Memory B cell (primary cell): ENCODE results near the gene IRF2BP1.
"Not testable (repeated sequence)": the region's sequence is repeated elsewhere in the genome, so short reads cannot be mapped to it uniquely, and the experiment has no call there.

Experiments used
- ATAC-seq: fragments of 150-1000 bp; cut with Tn5 transposase; 2 replicates; pipeline ENCODE4 v1.10.0; 2021; ENCODE audit warnings: low read depth, mild to moderate bottlenecking, moderate library complexity
- DNase-seq, 2 donors: peaks; one replicate each; pipeline ENCODE4 v3.0.0; 2022; ENCODE audit warnings: low spot score in 2 of 2
- H3K27ac Mint-ChIP-seq: one replicate; pipeline ENCODE4 v1.8.0; 2022; ENCODE audit warnings: mild to moderate bottlenecking, moderate library complexity, mixed read lengths
- H3K27me3 Mint-ChIP-seq: one replicate; pipeline ENCODE4 v1.8.0; 2022; ENCODE audit warnings: mixed read lengths
- H3K36me3 Mint-ChIP-seq: one replicate; pipeline ENCODE4 v1.8.0; 2022; ENCODE audit warnings: mild to moderate bottlenecking, mixed read lengths
- H3K4me1 Mint-ChIP-seq: one replicate; pipeline ENCODE4 v1.8.0; 2022; ENCODE audit warnings: mixed read lengths
- H3K4me3 Mint-ChIP-seq: one replicate; pipeline ENCODE4 v1.8.0; 2022; ENCODE audit warnings: mild to moderate bottlenecking, moderate library complexity, mixed read lengths
- H3K9me3 Mint-ChIP-seq: one replicate; pipeline ENCODE4 v1.8.0; 2022; ENCODE audit warnings: mixed read lengths

Gene IRF2BP1

DNA sequence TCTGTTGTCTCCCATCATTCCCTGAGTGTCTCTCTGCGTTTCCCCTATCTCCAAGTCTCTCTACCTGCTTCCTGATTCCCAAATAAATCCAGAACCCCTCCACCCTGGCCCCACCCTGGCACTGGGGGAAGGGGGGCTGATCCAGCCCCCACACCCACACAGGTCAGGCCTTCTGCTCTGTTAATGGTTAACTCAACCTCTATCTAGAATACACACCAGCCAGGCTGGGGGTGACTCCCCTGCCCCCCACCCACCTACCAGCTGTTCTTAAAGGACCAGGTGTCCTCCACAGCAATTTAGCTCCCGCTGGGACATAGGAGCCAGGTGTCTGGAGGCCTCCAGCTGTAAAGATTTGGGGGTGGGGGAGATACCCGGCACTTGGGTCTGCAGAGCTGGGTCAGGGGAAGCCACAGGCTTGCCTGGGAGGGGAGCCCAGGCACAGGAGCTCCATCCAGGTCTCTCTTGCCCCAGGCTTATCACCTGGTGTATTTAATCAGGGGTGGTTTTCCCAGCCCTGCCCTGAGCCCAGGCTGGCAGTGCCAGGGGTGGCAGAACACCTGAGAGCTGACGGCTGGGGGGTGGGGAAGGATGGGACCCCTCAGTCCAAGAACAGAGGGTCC is 3.9 kb downstream of the IRF2BP1 start:
- DNase-seq: no peak
- no peak for ATAC-seq
- H3K27me3 Mint-ChIP-seq: peaks cover 24% of the 10 kb centered on the region
- H3K4me1 Mint-ChIP-seq: peaks cover 14% of the 10 kb centered on the region
- peak overlapping the region; percentile 19 for H3K4me3 Mint-ChIP-seq
- H3K36me3 Mint-ChIP-seq: peaks cover 10% of the 10 kb centered on the region
- no peak overlapping the region for H3K27ac Mint-ChIP-seq
- no peaks in the 10 kb centered on the region for H3K9me3 Mint-ChIP-seq

DNA sequence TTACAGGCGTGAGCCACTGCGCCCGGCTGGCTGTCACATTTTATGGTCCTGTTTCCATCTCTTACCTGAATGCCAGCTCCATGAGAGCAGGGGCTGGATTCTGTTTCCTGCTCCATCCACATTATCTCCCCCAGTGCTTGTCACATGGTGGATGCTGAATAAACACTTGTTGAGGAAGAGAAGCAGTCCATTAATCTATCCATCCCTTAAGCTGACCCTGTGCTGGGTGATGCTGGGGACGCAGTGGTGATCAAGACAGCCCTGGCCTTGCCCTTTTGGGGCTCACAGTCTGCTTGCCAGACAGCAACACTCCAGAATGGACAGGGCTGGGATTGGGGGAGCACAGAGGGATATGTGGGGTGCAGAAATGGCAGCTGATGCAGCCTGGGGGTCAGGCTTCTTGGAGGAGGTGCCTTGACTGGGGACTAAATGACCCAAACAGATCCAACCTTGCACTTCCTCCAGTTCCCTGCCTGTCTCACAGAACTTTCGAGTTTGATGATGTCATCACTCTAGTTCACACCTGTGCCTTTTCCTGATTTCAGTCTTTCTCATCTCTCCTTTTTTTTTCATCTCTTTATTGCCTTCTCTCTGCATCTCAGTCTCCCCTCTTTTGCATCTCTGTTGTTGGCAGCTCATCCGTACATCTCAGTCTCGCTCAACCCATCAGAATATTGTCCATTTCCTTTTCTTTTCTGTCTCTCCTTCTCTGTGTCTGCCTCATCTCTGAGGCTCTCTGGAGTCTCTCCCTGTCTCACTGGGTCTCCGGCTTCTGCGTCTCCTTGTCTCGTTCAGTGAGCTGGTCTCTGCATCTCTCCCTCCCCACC is 4.6 kb downstream of the IRF2BP1 start:
- Mint-ChIP-seq H3K36me3 (peaks cover 10% of the 10 kb centered on the region), H3K27me3 (peaks cover 25% of the 10 kb centered on the region), H3K9me3 (no peaks in the 10 kb centered on the region), H3K27ac (no peak overlapping the region), H3K4me1 (peaks cover 16% of the 10 kb centered on the region), H3K4me3 (no peak overlapping the region)
- DNase-seq (no peak), ATAC-seq (no peak)

DNA sequence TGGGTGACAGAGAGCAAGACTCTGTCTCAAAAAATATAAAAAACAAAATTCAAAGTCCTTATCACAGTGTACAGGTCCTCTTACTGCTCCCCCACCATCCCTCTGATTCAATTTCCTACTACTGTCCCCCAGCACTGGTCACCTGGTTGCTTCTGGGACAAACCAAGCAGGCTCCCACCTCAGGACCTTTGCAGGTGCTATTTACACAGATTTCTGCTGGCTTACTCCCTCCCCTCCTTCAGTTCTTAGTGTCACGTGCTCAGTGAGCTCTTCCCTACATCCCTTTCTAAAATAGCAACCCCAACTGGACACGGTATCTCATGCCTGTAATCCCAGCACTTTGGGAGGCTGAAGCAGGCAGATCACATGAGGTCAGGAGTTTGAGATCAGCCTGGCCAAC is 6.0 kb downstream of the IRF2BP1 start:
- Mint-ChIP-seq H3K9me3 (no peaks in the 10 kb centered on the region), H3K27me3 (peaks cover 34% of the 10 kb centered on the region), H3K27ac (no peak overlapping the region), H3K4me1 (peaks cover 15% of the 10 kb centered on the region), H3K4me3 (no peak overlapping the region), H3K36me3 (peaks cover 10% of the 10 kb centered on the region)
- no peak for DNase-seq
- no peak for ATAC-seq

- Mint-ChIP-seq H3K27me3 (peaks cover 38% of the 10 kb centered on the region), H3K9me3 (no peaks in the 10 kb centered on the region), H3K36me3 (peaks cover 10% of the 10 kb centered on the region), H3K4me3 (no peak overlapping the region), H3K27ac (no peak overlapping the region), H3K4me1 (peaks cover 15% of the 10 kb centered on the region)
- DNase-seq: no peak
- ATAC-seq: no peak
Observed at GRCh38 chr19:45879055-45879454, 6.9 kb downstream of the IRF2BP1 start.

DNA sequence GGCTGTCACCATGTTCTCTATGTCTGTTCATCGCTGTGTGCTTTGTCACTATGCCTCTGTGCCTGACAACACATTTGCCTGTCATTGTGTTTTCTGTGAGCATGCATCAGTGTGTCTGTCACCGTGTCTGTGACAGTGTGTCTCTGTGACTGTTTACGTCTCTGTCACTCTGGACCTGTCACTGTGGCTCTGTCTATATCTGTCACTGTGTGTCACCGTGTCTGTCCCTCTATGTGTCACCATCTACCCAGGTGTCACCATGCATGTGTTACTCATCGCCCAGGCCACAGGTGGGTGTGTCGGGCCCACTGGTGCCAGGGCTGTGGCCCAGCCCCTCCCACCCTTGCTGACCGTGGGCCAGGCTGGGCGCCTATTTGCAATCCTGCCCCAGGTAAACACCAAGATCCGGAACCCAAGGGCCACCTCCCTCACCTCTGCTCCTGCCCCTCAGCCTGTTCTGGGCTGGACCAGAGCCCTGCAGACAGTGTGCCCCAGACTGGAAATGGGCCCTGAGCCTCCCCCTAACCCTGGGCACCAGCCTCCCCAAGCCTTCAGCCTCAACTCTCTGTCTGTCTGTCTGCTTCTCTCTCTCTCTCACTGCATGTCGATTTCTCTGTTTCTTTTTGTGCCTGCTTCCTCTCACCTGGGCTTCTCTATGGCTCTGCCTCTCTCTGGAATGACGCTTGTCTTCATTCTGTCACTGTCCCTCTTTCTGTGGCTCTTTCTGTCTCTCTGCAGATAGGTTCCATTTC is 7.7 kb downstream of the IRF2BP1 start:
- Mint-ChIP-seq H3K36me3 (peaks cover 7% of the 10 kb centered on the region), H3K27ac (no peak overlapping the region), H3K27me3 (peaks cover 40% of the 10 kb centered on the region), H3K4me3 (no peak overlapping the region), H3K9me3 (no peaks in the 10 kb centered on the region), H3K4me1 (peaks cover 12% of the 10 kb centered on the region)
- ATAC-seq (no peak), DNase-seq (no peak)

DNA sequence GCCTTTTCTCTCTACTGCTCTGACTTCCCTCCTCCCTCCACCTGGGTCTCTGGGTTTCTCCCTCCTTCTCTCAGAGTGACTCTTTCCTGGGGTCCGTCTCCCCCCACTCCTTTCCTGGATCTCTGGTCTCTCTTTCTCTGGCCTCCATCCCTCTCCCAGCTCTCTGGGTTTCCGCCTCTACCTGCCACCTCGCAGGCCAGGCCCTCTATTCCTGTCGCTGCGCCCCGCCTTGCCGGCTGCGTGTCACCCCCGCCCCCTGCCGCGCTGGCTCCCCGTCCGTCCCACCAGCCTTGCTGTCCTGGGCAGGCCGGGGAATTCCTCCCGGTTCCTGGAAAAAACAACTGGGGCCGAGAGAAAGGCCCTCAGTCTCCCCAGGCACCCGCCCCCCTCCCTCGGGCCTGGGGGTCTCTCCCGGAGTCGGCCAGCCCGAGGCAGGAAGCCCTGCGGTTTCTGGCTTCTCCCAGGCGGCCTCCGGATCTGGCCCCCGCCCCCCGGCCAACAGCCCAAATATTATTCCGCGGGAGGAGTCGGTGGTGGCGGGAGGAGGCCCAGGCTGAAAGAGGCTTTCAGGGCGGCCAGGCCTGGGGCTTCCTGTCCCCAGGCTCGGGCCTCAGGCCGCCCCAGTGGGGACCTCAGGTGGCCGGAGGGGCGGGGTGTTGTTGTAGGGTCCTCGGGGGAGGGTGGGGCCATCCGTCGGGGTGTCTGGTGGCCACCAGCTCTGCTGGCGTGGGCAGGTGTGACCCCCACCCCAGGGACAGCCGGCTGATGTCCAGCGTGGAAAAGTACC is 9.3 kb downstream of the IRF2BP1 start:
- DNase-seq (no peak), ATAC-seq (peak; percentile 34)
- Mint-ChIP-seq H3K36me3 (peaks cover 4% of the 10 kb centered on the region), H3K27ac (no peak overlapping the region), H3K9me3 (no peaks in the 10 kb centered on the region), H3K27me3 (peaks cover 40% of the 10 kb centered on the region), H3K4me1 (peaks cover 10% of the 10 kb centered on the region), H3K4me3 (no peak overlapping the region)

- Mint-ChIP-seq H3K4me3 (no peak overlapping the region), H3K27ac (no peak overlapping the region), H3K27me3 (peaks cover 37% of the 10 kb centered on the region), H3K36me3 (peaks cover 2% of the 10 kb centered on the region), H3K9me3 (no peaks in the 10 kb centered on the region), H3K4me1 (peaks cover 10% of the 10 kb centered on the region)
- peak; percentile 76 for ATAC-seq
- DNase-seq: no peak
Observed at GRCh38 chr19:45876161-45876410, 9.9 kb downstream of the IRF2BP1 start.

DNA sequence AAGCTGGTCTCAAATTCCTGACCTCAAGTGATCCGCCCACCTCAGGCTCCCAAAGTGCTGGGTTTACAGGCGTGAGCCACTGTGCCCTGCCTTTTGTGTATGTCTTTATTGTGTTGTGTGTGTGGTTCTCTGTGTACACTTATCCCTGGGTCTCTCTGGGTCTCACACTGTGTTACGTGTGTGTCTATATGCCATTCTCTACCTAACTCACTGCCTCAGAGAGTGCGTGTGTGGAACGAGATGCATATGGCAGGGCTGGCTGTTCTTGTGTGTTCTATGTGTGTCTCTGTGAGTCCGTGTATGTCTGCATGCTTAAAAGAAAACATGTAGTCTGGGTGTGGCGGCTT is 11.3 kb downstream of the IRF2BP1 start:
- Mint-ChIP-seq H3K27me3 (peaks cover 33% of the 10 kb centered on the region), H3K36me3 (peaks cover 2% of the 10 kb centered on the region)
- ATAC-seq: no peak

DNA sequence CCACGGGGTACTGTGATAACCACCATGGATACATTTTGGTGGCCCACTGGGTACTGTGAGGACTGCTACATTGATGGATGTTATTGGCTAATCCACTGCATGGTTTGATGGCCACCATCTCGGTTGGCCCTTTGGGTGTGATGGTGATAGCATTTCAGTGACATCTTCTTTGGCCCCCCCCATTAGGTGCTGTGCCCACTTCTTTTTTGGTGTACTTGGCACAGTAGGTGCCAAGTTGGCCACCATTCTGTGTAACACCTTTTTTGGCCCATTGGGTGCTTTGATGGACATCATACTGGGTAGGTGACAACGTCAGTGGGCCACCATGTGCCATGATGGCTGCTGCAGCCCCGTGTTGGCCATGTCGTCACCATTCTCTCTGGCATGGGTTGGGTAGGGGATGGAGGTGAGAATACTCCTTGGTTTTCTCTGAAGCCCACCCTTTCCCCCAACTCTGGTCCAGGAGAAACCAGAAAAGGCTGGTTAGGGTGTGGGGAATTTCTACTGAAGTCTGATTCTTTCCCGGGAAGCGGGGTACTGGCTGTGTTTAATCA is 12.6 kb downstream of the IRF2BP1 start:
- H3K27me3 Mint-ChIP-seq: peaks cover 26% of the 10 kb centered on the region
- H3K36me3 Mint-ChIP-seq: no peaks in the 10 kb centered on the region
- H3K9me3 Mint-ChIP-seq: no peaks in the 10 kb centered on the region
- no peak overlapping the region for H3K27ac Mint-ChIP-seq
- peaks cover 4% of the 10 kb centered on the region for H3K4me1 Mint-ChIP-seq
- DNase-seq: no peak
- ATAC-seq: no peak
- H3K4me3 Mint-ChIP-seq: no peak overlapping the region

More for the DNA sequence above, 11.3 kb downstream of the IRF2BP1 start:
- Mint-ChIP-seq H3K9me3 (no peaks in the 10 kb centered on the region), H3K27ac (no peak overlapping the region), H3K4me3 (no peak overlapping the region), H3K4me1 (peaks cover 10% of the 10 kb centered on the region)
- no peak for DNase-seq

DNA sequence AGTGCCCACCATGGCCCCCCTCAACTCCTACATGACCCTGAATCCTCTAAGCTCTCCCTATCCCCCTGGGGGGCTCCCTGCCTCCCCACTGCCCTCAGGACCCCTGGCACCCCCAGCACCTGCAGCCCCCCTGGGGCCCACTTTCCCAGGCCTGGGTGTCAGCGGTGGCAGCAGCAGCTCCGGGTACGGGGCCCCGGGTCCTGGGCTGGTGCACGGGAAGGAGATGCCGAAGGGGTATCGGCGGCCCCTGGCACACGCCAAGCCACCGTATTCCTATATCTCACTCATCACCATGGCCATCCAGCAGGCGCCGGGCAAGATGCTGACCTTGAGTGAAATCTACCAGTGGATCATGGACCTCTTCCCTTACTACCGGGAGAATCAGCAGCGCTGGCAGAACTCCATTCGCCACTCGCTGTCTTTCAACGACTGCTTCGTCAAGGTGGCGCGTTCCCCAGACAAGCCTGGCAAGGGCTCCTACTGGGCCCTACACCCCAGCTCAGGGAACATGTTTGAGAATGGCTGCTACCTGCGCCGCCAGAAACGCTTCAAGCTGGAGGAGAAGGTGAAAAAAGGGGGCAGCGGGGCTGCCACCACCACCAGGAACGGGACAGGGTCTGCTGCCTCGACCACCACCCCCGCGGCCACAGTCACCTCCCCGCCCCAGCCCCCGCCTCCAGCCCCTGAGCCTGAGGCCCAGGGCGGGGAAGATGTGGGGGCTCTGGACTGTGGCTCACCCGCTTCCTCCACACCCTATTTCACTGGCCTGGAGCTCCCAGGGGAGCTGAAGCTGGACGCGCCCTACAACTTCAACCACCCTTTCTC is 13.6 kb downstream of the IRF2BP1 start:
- no peak for ATAC-seq
- no peaks in the 10 kb centered on the region for H3K36me3 Mint-ChIP-seq
- DNase-seq: no peak
- no peaks in the 10 kb centered on the region for H3K9me3 Mint-ChIP-seq
- H3K4me3 Mint-ChIP-seq: no peak overlapping the region
- H3K27ac Mint-ChIP-seq: no peak overlapping the region
- peaks cover 4% of the 10 kb centered on the region for H3K4me1 Mint-ChIP-seq
- peaks cover 21% of the 10 kb centered on the region for H3K27me3 Mint-ChIP-seq

- H3K27ac Mint-ChIP-seq: no peak overlapping the region
- no peaks in the 10 kb centered on the region for H3K36me3 Mint-ChIP-seq
- no peaks in the 10 kb centered on the region for H3K4me1 Mint-ChIP-seq
- ATAC-seq: no peak
- no peak for DNase-seq
- peaks cover 15% of the 10 kb centered on the region for H3K27me3 Mint-ChIP-seq
- H3K4me3 Mint-ChIP-seq: no peak overlapping the region
- H3K9me3 Mint-ChIP-seq: no peaks in the 10 kb centered on the region
Observed at GRCh38 chr19:45870798-45871197, 15.1 kb downstream of the IRF2BP1 start.

DNA sequence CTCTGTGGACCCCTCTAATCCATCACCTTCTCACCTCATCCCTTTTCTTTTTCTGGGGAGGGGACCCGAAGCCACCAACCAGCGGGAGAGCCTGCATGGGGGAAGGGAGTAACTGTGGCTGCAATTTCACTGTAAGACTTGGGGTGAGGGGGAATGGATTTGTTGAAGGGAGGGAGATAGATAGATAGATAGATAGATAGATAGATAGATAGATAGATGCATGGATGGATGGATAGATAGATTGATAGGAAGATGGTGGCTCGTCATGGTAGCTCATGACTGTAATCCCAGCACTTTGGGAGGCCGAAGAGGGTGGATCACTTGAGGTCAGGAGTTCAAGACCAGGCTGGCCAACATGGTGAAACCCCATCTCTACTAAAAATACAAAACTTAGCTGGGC is 18.7 kb downstream of the IRF2BP1 start:
- H3K27me3 Mint-ChIP-seq: peaks cover 18% of the 10 kb centered on the region
- ATAC-seq, H3K9me3 Mint-ChIP-seq, H3K36me3 Mint-ChIP-seq, H3K4me3 Mint-ChIP-seq, H3K27ac Mint-ChIP-seq, DNase-seq: not testable (repeated sequence)
- peaks cover 13% of the 10 kb centered on the region for H3K4me1 Mint-ChIP-seq
